AG08396 (cell line): Measurements from ENCODE around the gene SPEM3.
A peak's percentile ranks its signal among the peaks of the same experiment; 100 is the strongest.

Experiments
- DNase-seq: peaks from one replicate; pipeline ENCODE4 v3.0.0; 2012; ENCODE audit warnings: low spot score, mixed read lengths

SPEM3 gene

GRCh38 chr17:7428557-7428956 lies at the start of gene SPEM3:
Gene SPEM3 (plus strand): TSS chr17:7428857. CDS start chr17:7428903, 46 bp downstream.
- no peak for DNase-seq

- DNase-seq = no peak
These were observed 49.5 kb upstream of the SPEM3 start for GRCh38 chr17:7379134-7379533.

- DNase-seq = peak; percentile 69
These were observed 48.3 kb upstream of the SPEM3 start for GRCh38 chr17:7380321-7380720.

DNA sequence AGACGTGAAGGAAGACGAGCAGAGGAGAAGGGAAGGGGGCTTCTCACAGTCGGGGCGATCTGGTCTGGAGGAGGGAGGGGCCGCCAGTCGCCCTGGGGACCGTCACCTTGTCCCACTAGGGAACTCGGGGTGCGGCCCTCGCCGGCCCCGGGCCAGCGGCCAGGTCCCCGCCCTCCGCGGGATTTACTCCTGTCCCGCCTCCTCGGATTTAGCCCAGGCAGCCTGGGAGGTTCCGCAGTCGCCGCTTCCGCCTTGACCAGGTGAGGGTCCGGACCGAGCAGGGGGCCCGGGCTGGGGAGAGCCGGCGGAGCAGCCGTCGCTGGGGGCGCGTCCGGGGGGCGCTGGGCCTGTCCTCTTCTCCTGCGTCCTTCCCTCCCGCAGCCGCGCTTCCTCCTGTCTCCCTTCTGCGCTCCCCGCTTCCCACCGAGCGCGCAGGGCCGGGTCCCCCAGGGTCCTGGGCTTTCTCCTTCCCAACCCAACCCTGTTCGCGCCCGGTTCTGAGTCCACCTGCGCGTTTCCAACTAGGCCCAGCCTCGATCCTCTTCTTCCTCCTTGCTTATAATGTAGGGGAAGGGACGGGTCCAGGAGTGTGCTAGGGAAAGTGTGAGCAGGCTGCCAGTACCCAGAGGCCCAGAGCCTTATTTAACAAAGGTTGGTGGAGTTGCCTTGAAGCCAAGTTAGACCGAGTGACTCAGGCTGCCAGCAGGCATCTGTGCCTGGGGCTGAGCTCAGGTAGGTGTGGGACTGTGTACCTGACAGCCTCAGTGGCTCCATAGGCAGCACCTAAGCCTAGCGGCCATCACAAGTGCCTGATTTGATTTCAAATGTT lies 47.6 kb upstream of the SPEM3 start, which contains the start of gene TNK1:
TSS of gene TNK1 (plus strand) at position 235 of the 829 bp plus-strand sequence. CDS start 1,838 bp downstream, outside the sequence.
- peak; percentile 48 for DNase-seq

DNA sequence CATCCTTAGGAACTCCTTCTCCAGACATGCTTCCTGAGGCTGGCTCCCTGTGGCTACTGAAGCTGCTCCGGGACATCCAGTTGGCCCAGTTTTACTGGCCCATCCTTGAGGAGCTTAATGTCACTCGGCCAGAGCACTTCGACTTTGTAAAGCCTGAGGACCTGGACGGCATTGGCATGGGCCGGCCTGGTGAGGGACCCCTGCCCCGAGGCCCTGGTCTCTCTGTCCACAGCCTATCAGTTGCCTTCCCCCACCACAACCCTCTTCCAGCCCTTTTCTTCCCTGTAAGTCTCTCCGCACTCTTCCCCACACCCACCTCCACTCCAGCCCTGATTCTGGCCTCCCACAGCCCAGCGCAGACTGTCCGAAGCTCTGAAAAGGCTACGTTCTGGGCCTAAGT lies 45.8 kb upstream of the SPEM3 start:
- no peak for DNase-seq

- DNase-seq = no peak
These were observed 45.3 kb upstream of the SPEM3 start for GRCh38 chr17:7383371-7383741.

- DNase-seq = peak; percentile 77
These were observed 44.7 kb upstream of the SPEM3 start for GRCh38 chr17:7383742-7384488.

- DNase-seq = no peak
These were observed 44.1 kb upstream of the SPEM3 start for GRCh38 chr17:7384489-7385081.

DNA sequence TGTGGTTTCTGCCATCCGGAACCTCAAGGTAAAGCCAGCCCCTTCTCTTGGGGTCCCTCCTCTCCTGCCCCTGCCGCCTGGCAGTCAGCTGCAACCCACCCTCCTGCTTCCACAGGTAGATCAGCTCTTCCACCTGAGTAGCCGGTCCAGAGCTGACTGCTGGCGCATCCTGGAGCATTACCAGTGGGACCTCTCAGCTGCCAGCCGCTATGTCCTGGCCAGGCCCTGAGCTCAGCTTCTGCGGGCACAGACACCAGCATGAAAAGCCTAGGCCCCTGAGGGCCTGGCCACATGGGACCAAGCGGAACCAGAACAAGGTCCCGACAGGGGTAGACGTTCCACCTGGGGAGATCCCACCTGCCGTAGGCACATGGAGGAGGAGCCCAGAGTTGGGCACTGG lies 39.8 kb upstream of the SPEM3 start:
- no peak for DNase-seq

GRCh38 chr17:7389924-7390910 lies 38.4 kb upstream of the SPEM3 start:
- no peak for DNase-seq

- no peak for DNase-seq
These were observed 37.4 kb upstream of the SPEM3 start for GRCh38 chr17:7391307-7391706.

- no peak for DNase-seq
These were observed 35.7 kb upstream of the SPEM3 start for GRCh38 chr17:7392696-7393612.

GRCh38 chr17:7393613-7394451 lies 34.8 kb upstream of the SPEM3 start:
- peak; percentile 71 for DNase-seq

DNA sequence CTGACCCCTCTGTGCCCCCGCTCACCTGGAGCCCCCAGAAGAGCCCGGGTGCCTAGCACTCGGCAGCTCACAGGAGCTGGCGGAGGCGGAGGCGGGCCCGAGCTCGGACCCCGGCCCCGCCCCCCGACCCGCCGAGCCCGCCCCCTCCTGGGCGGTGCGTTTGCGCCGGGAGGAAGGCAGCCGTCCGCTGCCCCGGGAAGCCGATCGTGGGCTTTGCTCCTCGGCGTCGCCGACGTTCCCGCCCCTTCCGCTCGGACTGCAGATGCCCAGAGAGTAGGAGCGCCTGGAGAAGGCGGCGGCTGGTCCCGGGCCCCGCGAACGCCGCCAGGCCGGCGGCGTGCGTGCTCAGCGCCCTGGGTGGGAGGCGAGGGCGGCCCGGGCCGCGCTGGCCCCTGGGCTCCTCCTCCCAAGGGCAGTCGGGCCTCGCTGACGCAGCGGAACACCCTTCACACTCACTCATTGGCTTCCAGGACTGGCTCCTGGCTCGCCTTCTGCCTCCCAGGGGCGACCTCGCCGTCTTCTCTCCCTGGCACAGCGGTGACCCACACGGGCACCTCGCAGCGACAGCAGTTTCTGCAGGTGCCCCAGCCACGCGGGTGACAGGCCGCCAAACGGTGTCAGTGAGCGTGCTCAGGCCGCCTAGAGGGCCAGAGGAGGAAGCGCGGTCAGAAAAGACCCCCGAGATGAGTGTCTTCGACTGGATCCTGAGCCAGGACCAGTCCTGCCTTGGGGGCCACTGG lies 34.0 kb upstream of the SPEM3 start, which contains the start of gene PLSCR3:
TSS of gene PLSCR3 (minus strand) at position 74 of the 740 bp plus-strand sequence. CDS start 415 bp downstream, outside the sequence.
- DNase-seq = peak; percentile 96

DNA sequence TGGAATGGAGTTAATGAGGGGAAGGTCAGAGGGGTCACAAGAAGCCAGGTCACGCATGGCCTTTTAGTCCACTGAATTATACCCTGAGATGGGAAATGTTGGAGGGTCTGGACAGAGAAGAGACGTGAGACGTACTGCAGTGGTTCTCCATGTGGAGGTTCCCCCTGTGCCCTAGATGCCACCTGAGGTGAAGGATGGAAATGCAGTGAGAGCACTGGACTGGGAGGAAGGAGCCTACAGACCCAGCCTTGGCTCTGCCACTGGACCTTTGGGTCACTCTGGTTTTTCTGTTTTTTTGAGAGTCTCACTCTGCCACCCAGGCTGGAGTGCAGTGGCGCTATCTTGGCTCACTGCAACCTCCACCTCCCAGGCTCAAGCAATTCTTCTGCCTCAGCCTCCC lies 32.5 kb upstream of the SPEM3 start:
- DNase-seq = no peak

DNA sequence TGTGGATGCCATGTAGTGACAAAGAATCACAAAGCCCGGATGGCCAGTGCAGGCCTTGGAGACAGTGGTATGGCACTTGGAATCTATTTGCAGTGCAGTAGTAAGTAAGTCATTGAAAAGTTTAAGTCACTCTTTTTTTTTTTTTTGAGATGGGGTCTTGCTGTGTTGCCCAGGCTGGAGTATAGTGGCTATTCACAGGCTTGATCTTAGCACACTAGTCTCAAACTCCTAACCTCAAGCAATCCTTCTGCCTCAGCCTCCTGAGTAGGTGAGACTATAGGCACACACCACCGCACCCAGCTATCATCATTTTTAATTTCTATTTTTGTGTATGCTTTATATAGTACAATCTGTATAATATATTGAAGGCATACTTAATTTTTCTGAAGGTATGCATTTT lies 30.0 kb upstream of the SPEM3 start:
- DNase-seq = no peak

GRCh38 chr17:7403043-7403726 lies 25.5 kb upstream of the SPEM3 start:
- no peak for DNase-seq

DNA sequence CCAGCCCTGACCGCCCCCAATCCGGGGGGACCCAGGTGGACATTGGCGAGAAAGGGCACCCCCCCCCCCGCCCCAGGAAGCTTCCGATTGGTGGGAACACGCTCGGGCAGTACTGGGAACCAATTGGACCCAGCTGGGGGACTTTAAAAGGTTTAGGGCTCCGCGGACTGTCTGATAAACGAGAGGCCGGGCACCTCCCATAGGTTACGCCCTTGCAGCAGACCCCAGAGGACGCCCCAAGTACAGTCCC lies 25.0 kb upstream of the SPEM3 start:
- DNase-seq = peak; percentile 85
